ENCODE measurements around the gene RNF19B.

DNA sequence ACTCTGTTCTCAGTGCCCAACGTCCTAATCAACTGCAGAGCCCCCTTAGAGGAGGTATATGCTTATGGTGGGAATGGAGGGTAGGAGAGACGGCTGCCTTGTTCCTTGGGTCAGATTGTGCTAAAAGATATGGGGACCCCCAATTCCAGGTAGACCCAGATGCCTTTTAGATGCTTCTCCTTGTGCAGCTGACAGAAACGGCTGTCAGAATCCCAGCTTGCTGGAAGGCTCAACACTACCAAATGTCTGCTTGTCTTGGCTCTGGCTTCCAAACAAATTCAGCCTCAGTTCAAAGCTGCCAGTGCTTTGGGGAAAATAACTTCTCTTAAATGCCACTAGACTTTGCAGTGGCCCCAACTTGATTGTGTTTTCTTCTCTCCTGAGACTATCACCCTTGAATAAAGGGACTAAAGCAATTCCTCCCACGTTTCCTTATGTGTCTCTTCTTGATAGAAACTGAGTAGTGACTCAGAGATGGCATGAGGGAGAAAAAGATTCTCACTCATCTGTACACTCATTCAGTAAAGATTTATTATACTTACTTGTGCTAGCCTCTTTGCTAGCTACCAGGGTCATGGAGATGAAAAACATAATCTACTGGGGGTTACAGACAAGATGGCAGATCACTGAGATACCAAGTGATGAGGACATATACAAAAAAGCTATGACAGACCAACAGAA, 3.4 kb upstream of the RNF19B start:
- TF ChIP-seq, protein P1, sequence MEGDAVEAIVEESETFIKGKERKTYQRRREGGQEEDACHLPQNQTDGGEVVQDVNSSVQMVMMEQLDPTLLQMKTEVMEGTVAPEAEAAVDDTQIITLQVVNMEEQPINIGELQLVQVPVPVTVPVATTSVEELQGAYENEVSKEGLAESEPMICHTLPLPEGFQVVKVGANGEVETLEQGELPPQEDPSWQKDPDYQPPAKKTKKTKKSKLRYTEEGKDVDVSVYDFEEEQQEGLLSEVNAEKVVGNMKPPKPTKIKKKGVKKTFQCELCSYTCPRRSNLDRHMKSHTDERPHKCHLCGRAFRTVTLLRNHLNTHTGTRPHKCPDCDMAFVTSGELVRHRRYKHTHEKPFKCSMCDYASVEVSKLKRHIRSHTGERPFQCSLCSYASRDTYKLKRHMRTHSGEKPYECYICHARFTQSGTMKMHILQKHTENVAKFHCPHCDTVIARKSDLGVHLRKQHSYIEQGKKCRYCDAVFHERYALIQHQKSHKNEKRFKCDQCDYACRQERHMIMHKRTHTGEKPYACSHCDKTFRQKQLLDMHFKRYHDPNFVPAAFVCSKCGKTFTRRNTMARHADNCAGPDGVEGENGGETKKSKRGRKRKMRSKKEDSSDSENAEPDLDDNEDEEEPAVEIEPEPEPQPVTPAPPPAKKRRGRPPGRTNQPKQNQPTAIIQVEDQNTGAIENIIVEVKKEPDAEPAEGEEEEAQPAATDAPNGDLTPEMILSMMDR (IDR thresholded peaks at IDR 0.05) = no peak
- no peak for TF ChIP-seq POLR2A (IDR thresholded peaks at IDR 0.05)

Data from body of pancreas (tissue), 4 donors.